GM12878 (cell line): ENCODE measurements around the gene SLC5A1. TPM values are rescaled to one million over a fixed set of nuclear protein-coding genes. Genes with fewer than 3 reads are reported as not detected.

ENCODE experiments used
- ATAC-seq: fragments of 200-7000 bp; cut with Tn5 transposase; 3 replicates; pipeline ENCODE4 v1.9.1; 2020; ENCODE audit warnings: mild to moderate bottlenecking, moderate library complexity
- BruUV-seq: library from RNA; stranded (reverse); fragments of 400-500 nt; replicated peaks from 2 replicates; lab custom pipeline; 2021; lab: Mats Ljungman, UMichigan
- CTCF ChIA-PET: fragments of 300-600 bp; sonication (Branson Sonifier 250); formaldehyde crosslinking; extraction: SDS; loops from one replicate; lab custom pipeline; 2021; ENCODE audit warnings: inconsistent platforms; lab: Yijun Ruan, JAX
- POLR2A ChIA-PET: fragments of 350-600 bp; formaldehyde crosslinking; extraction: SDS; loops from one replicate; lab custom pipeline; 2021; ENCODE audit warnings: inconsistent platforms; lab: Charles Lee
- RAD21 ChIA-PET: fragments of 300-600 bp; sonication (Branson Sonifier 250); formaldehyde crosslinking; loops from one replicate; lab custom pipeline; 2023; ENCODE audit warnings: antibody characterized with exemption; ENCODE audit not compliant: unreplicated experiment; lab: Charles Lee
- SMC1A ChIA-PET: fragments of 300-600 bp; sonication (Branson Sonifier 250); formaldehyde crosslinking; loops from one replicate; lab custom pipeline; 2023; ENCODE audit not compliant: unreplicated experiment, uncharacterized antibody; lab: Charles Lee
- DNase-seq: peaks from one replicate; pipeline ENCODE4 v3.0.0-alpha.2; 2011; ENCODE audit warnings: low read depth, low spot score
- FAIRE-seq: peaks from 3 replicates; lab custom pipeline; 2011; peaks lifted over from hg19 to GRCh38; lab: Jason Lieb, UNC
- H2AFZ ChIP-seq: 2 replicates; pipeline ENCODE4 v1.6.0; 2011; ENCODE audit warnings: low read depth, low read length, control low read depth; ENCODE audit not compliant: control insufficient read depth
- H3K27ac ChIP-seq: 2 replicates; pipeline ENCODE4 v1.5.1; 2011; ENCODE audit warnings: control low read depth; ENCODE audit not compliant: control insufficient read depth, insufficient read depth
- H3K27me3 ChIP-seq, 2 experiments: replicated peaks in 1 of 2; 2 replicates each; pipeline versions ENCODE4 v1.6.0 to v1.6.1; 2011; ENCODE audit warnings: low read length in 1 of 2; ENCODE audit not compliant: control insufficient read depth in 2 of 2, insufficient read depth in 2 of 2
- H3K36me3 ChIP-seq, 2 experiments: 2 replicates each; pipeline ENCODE4 v1.5.1; 2011; ENCODE audit warnings: low read length in 1 of 2; ENCODE audit not compliant: control insufficient read depth in 2 of 2, insufficient read depth in 2 of 2
- H3K4me1 ChIP-seq: 2 replicates; pipeline ENCODE4 v1.6.1; 2011; ENCODE audit warnings: mild to moderate bottlenecking, low read length, moderate library complexity, mixed read lengths; ENCODE audit not compliant: control insufficient read depth, insufficient read depth
- H3K4me2 ChIP-seq: 2 replicates; pipeline ENCODE4 v1.6.0; 2011; ENCODE audit warnings: control low read depth; ENCODE audit not compliant: control insufficient read depth, insufficient read depth
- H3K4me3 ChIP-seq: fragments of 200-600 bp; sonication (generic); 2 replicates; pipeline ENCODE4 v1.5.1; 2016
- H3K79me2 ChIP-seq: 2 replicates; pipeline ENCODE4 v1.6.0; 2011; ENCODE audit warnings: low read length; ENCODE audit not compliant: control insufficient read depth, insufficient read depth
- H3K9ac ChIP-seq: 2 replicates; pipeline ENCODE4 v1.8.0; 2011; ENCODE audit warnings: low read length, control low read depth, mixed read lengths; ENCODE audit not compliant: control insufficient read depth, insufficient read depth
- H3K9me3 ChIP-seq: replicated peaks from 3 replicates; pipeline ENCODE4 v1.5.1; 2011; ENCODE audit warnings: mild to moderate bottlenecking, low read length; ENCODE audit not compliant: control insufficient read depth, insufficient read depth
- H4K20me1 ChIP-seq: 2 replicates; pipeline ENCODE4 v1.6.0; 2011; ENCODE audit not compliant: control insufficient read depth, insufficient read depth
- FOXK2 ChIP-seq: fragments of 450-650 bp; IDR thresholded peaks from 2 replicates; pipeline ENCODE4 v1.6.1; 2017; ENCODE audit warnings: mild to moderate bottlenecking, moderate library complexity
- GABPA ChIP-seq: IDR thresholded peaks from 2 replicates; pipeline ENCODE4 v1.6.1; 2014; ENCODE audit warnings: antibody characterized with exemption, low read depth, mild to moderate bottlenecking, inconsistent platforms
- NFYB ChIP-seq: IDR thresholded peaks from 2 replicates; pipeline ENCODE4 v1.6.1; 2011; ENCODE audit warnings: low read depth, mild to moderate bottlenecking, low read length, improper control_type of control experiment, moderate library complexity; ENCODE audit not compliant: insufficient read depth
- NRF1 ChIP-seq: conservative IDR thresholded peaks from 2 replicates; pipeline ENCODE4 v1.6.1; 2011; ENCODE audit warnings: mild to moderate bottlenecking, low read depth, low read length, improper control_type of control experiment
- POLR2A ChIP-seq: IDR thresholded peaks from 2 replicates; pipeline ENCODE4 v1.6.1; 2011; ENCODE audit warnings: low read depth, mild to moderate bottlenecking, low read length
- POU2F2 ChIP-seq: IDR thresholded peaks from 3 replicates; pipeline ENCODE4 v1.6.1; 2011; ENCODE audit warnings: low read depth, mild to moderate bottlenecking, low read length, borderline replicate concordance
- RBBP5 ChIP-seq: fragments of 200-600 bp; sonication (generic); conservative IDR thresholded peaks from 2 replicates; pipeline ENCODE4 v1.6.1; 2016
- SMAD1 ChIP-seq: fragments of 450-650 bp; IDR thresholded peaks from 2 replicates; pipeline ENCODE4 v1.6.1; 2018; ENCODE audit warnings: mild to moderate bottlenecking, low read depth; ENCODE audit not compliant: partially characterized antibody
- SMAD5 ChIP-seq: IDR thresholded peaks from 2 replicates; pipeline ENCODE4 v1.6.1; 2016; ENCODE audit warnings: antibody characterized with exemption, low read depth
- SMC3 ChIP-seq: IDR thresholded peaks from 2 replicates; pipeline ENCODE4 v1.6.1; 2011; ENCODE audit warnings: low read length, improper control_type of control experiment, borderline replicate concordance
- SREBF2 ChIP-seq: IDR thresholded peaks from 2 replicates; pipeline ENCODE4 v1.6.1; 2012; ENCODE audit warnings: mild to moderate bottlenecking, low read length
- YBX1 ChIP-seq: fragments of 450-650 bp; IDR thresholded peaks from 2 replicates; pipeline ENCODE4 v1.6.1; 2016; ENCODE audit warnings: antibody characterized with exemption
- ZNF384 ChIP-seq: IDR thresholded peaks from 2 replicates; pipeline ENCODE4 v1.6.1; 2012; ENCODE audit warnings: low read depth, mild to moderate bottlenecking, low read length, improper control_type of control experiment, borderline replicate concordance
- WGBS: methylation state at CpG from one replicate; pipeline ENCODE4 v1.1.6; 2016; ENCODE audit warnings: low lambda C conversion rate; ENCODE audit not compliant: insufficient replicate concordance, insufficient coverage; ENCODE audit errors: missing lambda C conversion rate; 5-methylcytosine and 5-hydroxymethylcytosine counted together
- in situ Hi-C: fragments of 300-500 bp; cut with MboI; formaldehyde crosslinking; loops from 9 replicates; pipeline ENCODE4 v1.14.3; 2018; ENCODE audit warnings: mixed read lengths
- intact Hi-C: fragments of 100-400 bp; cut with micrococcal nuclease; formaldehyde crosslinking; loops from one replicate; pipeline ENCODE4 v1.14.2; 2022; ENCODE audit not compliant: unreplicated experiment
- polyA plus RNA-seq, 11 experiments: library from polyadenylated mRNA; depleted of rRNA in 4 of 11; unstranded in 6 of 11; stranded (reverse) in 5 of 11; fragments of >200 nt; fragmentation: Nextera tagmentation in 4 of 11; fragmentation: Illumina TruSeq in 1 of 11; extraction: Ambion mirVana in 4 of 11; extraction: Trizol in 1 of 11; gene quantifications; 1 replicate in 1 of 11; 2 replicates in 10 of 11; pipeline versions ENCODE4 v1.2.1 to v1.2.3, GENCODE V29; 2011 to 2016; ENCODE audit warnings: inconsistent platforms in 2 of 11, missing spikeins in 2 of 11, low read depth in 1 of 11
- total RNA-seq, 4 experiments: library from RNA; depleted of rRNA in 3 of 4; stranded (reverse); fragments of >200 nt in 3 of 4; fragmentation: Illumina TruSeq in 1 of 4; extraction: Trizol in 1 of 4; gene quantifications; 2 replicates each; pipeline versions ENCODE4 v1.2.1 to v1.2.3, GENCODE V29; 2013 to 2021

The SLC5A1 gene
- total and polyA plus RNA-seq, 10 of the 15 experiments (the other 5 are each of a cell fraction or from before 2014, with no cell fraction given): 0.01 TPM; not detected in 9

GRCh38 chr22:32037236-32037635 is 5.8 kb upstream of the SLC5A1 start:
- H3K9ac ChIP-seq: no peak overlapping the region
- intact Hi-C loops: no loop called here
- CTCF ChIA-PET: no interaction called here
- no TSS peak for BruUV-seq
- RAD21 ChIA-PET: no interaction called here
- H3K4me1 ChIP-seq: no peaks in the 10 kb centered on the region
- H3K79me2 ChIP-seq: no peaks in the 10 kb centered on the region
- no peak overlapping the region for H2AFZ ChIP-seq
- FAIRE-seq (no peak), DNase-seq (no peak), ATAC-seq (no peak)
- no peaks in the 10 kb centered on the region for H4K20me1 ChIP-seq
- H3K27me3 ChIP-seq: peaks cover 0 to 2% of the 10 kb centered on the region in 2 experiments
- in situ Hi-C loops: no loop called here
- no peak overlapping the region for H3K27ac ChIP-seq
- H3K4me2 ChIP-seq: no peak overlapping the region
- H3K9me3 ChIP-seq: no peaks in the 10 kb centered on the region
- H3K36me3 ChIP-seq: no peaks in the 10 kb centered on the region
- SMC1A ChIA-PET: no interaction called here
- no peak for TF ChIP-seq ZNF384
- TF ChIP-seq SMAD1: no peak
- no peak for TF ChIP-seq SMAD5
- TF ChIP-seq GABPA: no peak
- no peak for TF ChIP-seq SREBF2
- no peak for TF ChIP-seq FOXK2
- no peak for TF ChIP-seq NRF1
- TF ChIP-seq POLR2A: no peak
- no peak for TF ChIP-seq NFYB
- no peak for TF ChIP-seq POU2F2
- TF ChIP-seq RBBP5: no peak
- no peak for TF ChIP-seq YBX1
- no peak for TF ChIP-seq SMC3
- no peak overlapping the region for H3K4me3 ChIP-seq
- WGBS: 16% methylated on average over 6 of the region's 6 CpGs
- POLR2A ChIA-PET: no interaction called here
